Measurements from ENCODE around the gene UMPS. TPM values are rescaled to one million over a fixed set of nuclear protein-coding genes. Genes with fewer than 3 reads are reported as not detected.

The UMPS gene
- total RNA-seq (2014; rRNA removed; shearing (Covaris generic)) (18.0 and 29.8 TPM in 2 replicates), polyA plus RNA-seq (2016; fragmentation: Nextera tagmentation; extraction: Ambion mirVana) (37.9 and 38.7 TPM in 2 replicates)

- Histone ChIP-seq H3K9me3 (ENCODE audit: low read depth) (no peaks in the 10 kb centered on the region), H3K36me3 (ENCODE audit: low read depth) (no peaks in the 10 kb centered on the region), H3K9ac (peak within 1 kb of the TSS; percentile 91), H3K27me3 (replicated peaks; ENCODE audit: insufficient read depth) (no peaks in the 10 kb centered on the region), H4K20me1 (ENCODE audit: insufficient read depth) (no peaks in the 10 kb centered on the region), H3K4me2 (ENCODE audit: unreplicated experiment) (peak within 1 kb of the TSS; percentile 99), H3K4me3 (peak within 1 kb of the TSS; percentile 96), H3K4me1 (ENCODE audit: insufficient read depth) (peaks cover 16% of the 10 kb centered on the region), H2AFZ (peak within 1 kb of the TSS; percentile 100), H3K79me2 (ENCODE audit: insufficient read depth) (peaks cover 48% of the 10 kb centered on the region), H3K27ac (peak within 1 kb of the TSS; percentile 53), H3F3A (ENCODE audit: insufficient read depth) (no peaks in the 10 kb centered on the region), H3K9me2 (ENCODE audit: insufficient read depth) (no peaks in the 10 kb centered on the region; the same call in 1 of the 2 replicates)
- peak; percentile 93 for DNase-seq
- no peak for TF ChIP-seq EZH2 (IDR thresholded peaks at IDR 0.05; ENCODE audit: insufficient read depth, poor library complexity, severe bottlenecking)
- no peak for TF ChIP-seq EZH2phosphoT487 (IDR thresholded peaks at IDR 0.05; ENCODE audit: insufficient read depth, low read depth)
- 1 to 2% methylated on average over 41 to 44 of the region's 44 CpGs for WGBS, 2 experiments (ENCODE audit: low coverage in 1 of 2, low lambda C conversion rate in 2 of 2, missing lambda C conversion rate in 2 of 2)
- in situ Hi-C loops (cut with MboI), result no loop called here
Measured at GRCh38 chr3:124730129-124730940, at the start of gene UMPS. TSS of gene UMPS (plus strand) at chr3:124730452. CDS start at chr3:124730472, 20 bp downstream.

- 78% methylated on average over 4 of the region's 4 CpGs for WGBS, 2 experiments (ENCODE audit: low coverage in 1 of 2, low lambda C conversion rate in 2 of 2, missing lambda C conversion rate in 2 of 2)
- Histone ChIP-seq H3K4me1 (ENCODE audit: insufficient read depth) (peaks cover 12% of the 10 kb centered on the region; the same call in 1 of the 2 replicates), H3K27ac (no peak overlapping the region), H3K4me3 (no peak overlapping the region), H3K79me2 (ENCODE audit: insufficient read depth) (no peaks in the 10 kb centered on the region), H3K9ac (no peak overlapping the region), H4K20me1 (ENCODE audit: insufficient read depth) (no peaks in the 10 kb centered on the region), H3K27me3 (replicated peaks; ENCODE audit: insufficient read depth) (no peaks in the 10 kb centered on the region), H3K9me2 (ENCODE audit: insufficient read depth) (no peaks in the 10 kb centered on the region), H3K4me2 (ENCODE audit: unreplicated experiment) (no peak overlapping the region), H3K36me3 (ENCODE audit: low read depth) (no peaks in the 10 kb centered on the region), H3F3A (ENCODE audit: insufficient read depth) (0 out of 2 replicates have a peak, but pooled peaks cover 8% of the 10 kb centered on the region), H3K9me3 (ENCODE audit: low read depth) (no peaks in the 10 kb centered on the region), H2AFZ (no peak overlapping the region)
- no peak for DNase-seq
- in situ Hi-C loops (cut with MboI), result loop anchor here (10.0 kb wide), 1 partner anchor 106 kb away; no protein-coding TSS in a partner anchor
- no peak for TF ChIP-seq EZH2 (IDR thresholded peaks at IDR 0.05; ENCODE audit: insufficient read depth, poor library complexity, severe bottlenecking)
- no peak for TF ChIP-seq EZH2phosphoT487 (IDR thresholded peaks at IDR 0.05; ENCODE audit: insufficient read depth, low read depth)
Measured at GRCh38 chr3:124680521-124680920, 49.7 kb upstream of the UMPS start.

- H3F3A ChIP-seq (ENCODE audit: insufficient read depth), result no peaks in the 10 kb centered on the region
- no peaks in the 10 kb centered on the region for H3K9me3 ChIP-seq (ENCODE audit: low read depth)
- H3K4me1 ChIP-seq (ENCODE audit: insufficient read depth), result peaks cover 16% of the 10 kb centered on the region
- no peaks in the 10 kb centered on the region for H3K27me3 ChIP-seq (replicated peaks; ENCODE audit: insufficient read depth)
- TF ChIP-seq EZH2phosphoT487 (IDR thresholded peaks at IDR 0.05; ENCODE audit: insufficient read depth, low read depth) (no peak), EZH2 (IDR thresholded peaks at IDR 0.05; ENCODE audit: insufficient read depth, poor library complexity, severe bottlenecking) (no peak)
- no peak overlapping the region for H3K27ac ChIP-seq
- H4K20me1 ChIP-seq (ENCODE audit: insufficient read depth), result no peaks in the 10 kb centered on the region
- H3K79me2 ChIP-seq (ENCODE audit: insufficient read depth), result no peaks in the 10 kb centered on the region
- H3K4me2 ChIP-seq (ENCODE audit: unreplicated experiment), result no peak overlapping the region
- DNase-seq, result no peak
- in situ Hi-C loops (cut with MboI), result loop anchor here (10.0 kb wide), 1 partner anchor 107 kb away; no protein-coding TSS in a partner anchor
- no peaks in the 10 kb centered on the region for H3K36me3 ChIP-seq (ENCODE audit: low read depth)
- no peaks in the 10 kb centered on the region for H3K9me2 ChIP-seq (ENCODE audit: insufficient read depth)
- no peak overlapping the region for H3K4me3 ChIP-seq
- 39 to 41% methylated on average over 2 of the region's 2 CpGs for WGBS, 2 experiments (ENCODE audit: low coverage in 1 of 2, low lambda C conversion rate in 2 of 2, missing lambda C conversion rate in 2 of 2)
- no peak overlapping the region for H2AFZ ChIP-seq
- no peak overlapping the region for H3K9ac ChIP-seq
Measured at GRCh38 chr3:124682263-124682662, 48.0 kb upstream of the UMPS start.

DNA sequence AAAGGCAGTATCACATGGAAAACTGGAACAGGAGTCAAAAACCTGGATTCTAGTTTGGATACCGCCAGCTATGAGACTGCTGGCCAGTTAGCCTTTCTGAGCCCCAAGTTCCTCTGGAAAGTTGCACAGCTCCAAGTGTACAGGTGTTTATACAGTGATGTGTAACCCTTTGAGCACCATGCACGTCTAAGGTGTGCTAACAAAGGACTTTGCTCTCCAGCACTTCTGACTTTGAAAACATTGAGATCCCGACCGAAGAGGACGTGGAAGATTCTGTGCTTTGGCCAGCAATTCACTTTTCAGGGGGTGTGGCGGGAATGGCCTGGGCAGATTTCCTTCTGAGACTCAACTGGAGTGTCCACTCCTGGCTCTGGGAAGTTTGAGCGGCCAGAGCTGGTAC lies 45.8 kb upstream of the UMPS start:
- in situ Hi-C loops (cut with MboI), result loop anchor here (10.0 kb wide), 1 partner anchor 110 kb away; no protein-coding TSS in a partner anchor
- DNase-seq, result no peak
- H3K79me2 ChIP-seq (ENCODE audit: insufficient read depth), result no peaks in the 10 kb centered on the region

More for the DNA sequence above, 45.8 kb upstream of the UMPS start:
- Histone ChIP-seq H4K20me1 (ENCODE audit: insufficient read depth) (no peaks in the 10 kb centered on the region), H3K27me3 (replicated peaks; ENCODE audit: insufficient read depth) (no peaks in the 10 kb centered on the region), H3K36me3 (ENCODE audit: low read depth) (no peaks in the 10 kb centered on the region), H3K4me3 (no peak overlapping the region), H3K9ac (no peak overlapping the region), H3K4me2 (ENCODE audit: unreplicated experiment) (no peak overlapping the region), H3K27ac (no peak overlapping the region), H3K9me2 (ENCODE audit: insufficient read depth) (no peaks in the 10 kb centered on the region), H2AFZ (no peak overlapping the region), H3K9me3 (ENCODE audit: low read depth) (no peaks in the 10 kb centered on the region), H3F3A (ENCODE audit: insufficient read depth) (no peaks in the 10 kb centered on the region), H3K4me1 (ENCODE audit: insufficient read depth) (peaks cover 16% of the 10 kb centered on the region)
- WGBS, 2 experiments (ENCODE audit: low coverage in 1 of 2, low lambda C conversion rate in 2 of 2, missing lambda C conversion rate in 2 of 2), result 69 to 71% methylated on average over 7 of the region's 7 CpGs
- no peak for TF ChIP-seq EZH2 (IDR thresholded peaks at IDR 0.05; ENCODE audit: insufficient read depth, poor library complexity, severe bottlenecking)
- TF ChIP-seq EZH2phosphoT487 (IDR thresholded peaks at IDR 0.05; ENCODE audit: insufficient read depth, low read depth), result no peak

Measured in GM23248 (cell line).